GM13977 (cell line): ENCODE results near the gene NAT9.

ENCODE experiments used
- DNase-seq: peaks from one replicate; pipeline ENCODE4 v3.0.0; 2012; ENCODE audit warnings: low spot score
- in situ Hi-C: fragments of 300-500 bp; cut with MboI; formaldehyde crosslinking; loops from one replicate; pipeline ENCODE4 v1.12.0; 2022; ENCODE audit warnings: low sequenced_read_pairs, low pct_unique_long_range_greater_than_20kb, mixed read lengths, inconsistent platforms; ENCODE audit not compliant: unreplicated experiment
- TF ChIP-seq, protein P1 (sequence below): IDR thresholded peaks from 2 replicates; pipeline ENCODE4 v1.5.1; 2012; ENCODE audit warnings: mild to moderate bottlenecking, control low read depth; ENCODE audit not compliant: insufficient read depth; ENCODE audit errors: extremely low read depth, missing control alignments

NAT9 gene

DNA sequence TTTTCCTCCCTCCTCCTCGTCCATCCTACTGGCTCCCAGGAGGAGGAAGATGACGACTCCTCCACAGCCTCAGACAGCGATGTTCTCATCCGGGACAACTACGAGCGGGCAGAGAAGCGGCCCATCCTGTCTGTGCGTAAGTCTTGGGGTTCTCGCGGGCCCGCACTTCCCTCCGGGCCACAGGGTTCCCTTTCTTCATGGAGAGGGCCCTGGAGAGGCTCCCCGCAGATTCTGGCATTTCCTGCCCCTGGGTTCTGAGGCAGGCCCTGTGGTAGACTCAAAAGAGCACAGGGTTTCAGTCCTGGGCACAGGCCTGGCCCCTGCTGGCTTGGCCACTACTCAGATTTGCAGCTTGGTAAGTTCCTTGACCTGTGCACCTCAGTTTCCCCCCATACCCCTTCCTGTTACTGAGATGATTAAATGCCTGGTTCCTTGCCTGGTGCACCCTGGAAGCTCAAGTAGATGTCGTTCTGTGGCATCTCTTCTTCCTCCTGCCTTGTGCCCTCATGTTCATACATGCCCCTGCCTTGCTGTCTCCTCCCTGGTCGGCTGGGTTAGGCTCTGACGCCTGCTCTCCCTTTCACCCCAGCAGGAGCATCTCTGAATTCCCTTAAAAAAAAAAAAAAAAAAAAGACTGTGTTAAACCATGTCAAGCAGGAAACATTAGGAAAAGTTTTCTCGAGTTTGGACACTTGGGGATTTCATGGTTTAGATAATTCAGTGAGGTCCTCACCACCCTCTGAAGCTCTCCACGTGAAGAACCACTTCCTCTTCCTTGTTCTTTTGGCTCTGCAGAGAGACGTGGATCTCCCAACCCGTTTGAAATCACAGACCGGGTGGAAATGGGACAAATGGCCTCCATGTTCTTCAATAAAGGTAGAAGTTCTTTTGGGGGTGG, 14.3 kb upstream of the NAT9 start:
- TF ChIP-seq, protein P1, sequence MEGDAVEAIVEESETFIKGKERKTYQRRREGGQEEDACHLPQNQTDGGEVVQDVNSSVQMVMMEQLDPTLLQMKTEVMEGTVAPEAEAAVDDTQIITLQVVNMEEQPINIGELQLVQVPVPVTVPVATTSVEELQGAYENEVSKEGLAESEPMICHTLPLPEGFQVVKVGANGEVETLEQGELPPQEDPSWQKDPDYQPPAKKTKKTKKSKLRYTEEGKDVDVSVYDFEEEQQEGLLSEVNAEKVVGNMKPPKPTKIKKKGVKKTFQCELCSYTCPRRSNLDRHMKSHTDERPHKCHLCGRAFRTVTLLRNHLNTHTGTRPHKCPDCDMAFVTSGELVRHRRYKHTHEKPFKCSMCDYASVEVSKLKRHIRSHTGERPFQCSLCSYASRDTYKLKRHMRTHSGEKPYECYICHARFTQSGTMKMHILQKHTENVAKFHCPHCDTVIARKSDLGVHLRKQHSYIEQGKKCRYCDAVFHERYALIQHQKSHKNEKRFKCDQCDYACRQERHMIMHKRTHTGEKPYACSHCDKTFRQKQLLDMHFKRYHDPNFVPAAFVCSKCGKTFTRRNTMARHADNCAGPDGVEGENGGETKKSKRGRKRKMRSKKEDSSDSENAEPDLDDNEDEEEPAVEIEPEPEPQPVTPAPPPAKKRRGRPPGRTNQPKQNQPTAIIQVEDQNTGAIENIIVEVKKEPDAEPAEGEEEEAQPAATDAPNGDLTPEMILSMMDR = no peak
- in situ Hi-C loops = no loop called here
- DNase-seq = no peak

GRCh38 chr17:74786431-74787055, 10.4 kb upstream of the NAT9 start:
- in situ Hi-C loops = no loop called here
- DNase-seq = no peak

DNA sequence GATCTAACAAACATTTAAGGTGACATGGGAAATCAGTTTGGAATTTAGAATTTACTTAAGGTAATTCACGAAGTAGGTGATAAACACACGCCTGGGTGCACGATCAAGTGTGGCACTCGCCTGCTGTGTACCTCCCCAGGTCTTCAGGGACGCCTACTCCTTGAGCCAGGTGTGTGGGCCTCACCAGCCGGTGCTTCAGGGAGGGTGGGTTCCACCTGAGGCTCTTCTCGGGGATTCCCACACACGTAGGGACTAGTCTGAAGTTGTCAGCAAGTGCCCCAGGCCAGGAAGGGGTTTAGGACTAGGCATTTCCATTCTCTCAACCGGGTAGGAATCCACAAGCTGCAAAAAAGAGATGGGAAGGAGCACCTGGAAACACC, 9.8 kb upstream of the NAT9 start:
- no peak for DNase-seq
- TF ChIP-seq, protein P1 = no peak
- in situ Hi-C loops = no loop called here

More at GRCh38 chr17:74786431-74787055, 10.4 kb upstream of the NAT9 start:
- TF ChIP-seq, protein P1 = no peak

- no peak for DNase-seq
- TF ChIP-seq, protein P1 = no peak
- in situ Hi-C loops = no loop called here
Observed at GRCh38 chr17:74785096-74785980, 9.2 kb upstream of the NAT9 start.

- no peak for DNase-seq
- TF ChIP-seq, protein P1 = no peak
- in situ Hi-C loops = no loop called here
Observed at GRCh38 chr17:74784125-74784810, 8.1 kb upstream of the NAT9 start.

- TF ChIP-seq, protein P1 = no peak
- in situ Hi-C loops = no loop called here
- DNase-seq = no peak
Observed at GRCh38 chr17:74782571-74782970, 6.4 kb upstream of the NAT9 start.
